ENCODE results near the gene RNF113B.

Gene RNF113B

DNA sequence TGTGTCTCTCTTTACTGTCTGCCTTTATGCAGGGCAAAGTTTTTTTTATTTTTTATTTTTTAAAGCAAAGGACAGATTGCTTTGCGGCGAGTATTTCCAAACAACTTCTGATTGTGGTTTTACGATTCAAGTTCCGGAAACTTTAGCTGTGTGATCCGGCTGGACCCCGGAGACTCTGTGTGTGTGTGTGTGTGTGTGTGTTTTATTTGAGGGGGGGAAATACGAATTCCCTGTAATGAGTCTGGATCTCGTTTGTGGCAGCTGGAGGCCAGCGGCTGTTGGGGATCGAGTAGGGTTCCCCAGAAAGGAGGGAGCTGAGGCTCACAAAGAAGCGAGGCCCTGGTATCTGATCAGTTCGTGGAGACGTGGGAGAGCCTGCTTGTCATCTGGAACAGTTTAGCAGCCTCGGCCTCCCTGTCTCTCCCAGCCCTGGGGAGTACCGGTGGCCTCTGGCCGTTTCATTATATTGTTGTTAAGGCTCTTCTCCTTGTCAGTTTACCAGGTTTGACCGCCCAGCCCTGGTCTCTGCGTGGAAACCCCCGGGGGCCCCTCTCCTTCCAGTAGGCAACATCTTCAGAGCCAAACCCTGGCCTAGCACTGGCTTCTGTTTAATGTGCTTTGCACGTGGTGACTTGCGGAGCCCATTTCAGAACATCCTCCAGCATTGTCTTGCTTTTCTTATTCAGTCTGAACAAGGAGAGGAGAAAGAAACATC is 32.9 kb downstream of the RNF113B start:
- H3K27me3 ChIP-seq (replicated peaks; ENCODE audit: control insufficient read depth, insufficient read depth, low read length, poor library complexity, severe bottlenecking): no peaks in the 10 kb centered on the region
- no peak overlapping the region for H3K4me3 ChIP-seq (ENCODE audit: insufficient read depth, low read depth, low read length, poor library complexity, severe bottlenecking)
- H3K4me1 ChIP-seq (ENCODE audit: control insufficient read depth, insufficient read depth, low read length, poor library complexity, severe bottlenecking): peaks cover 11% of the 10 kb centered on the region
- DNase-seq: no peak
- no peaks in the 10 kb centered on the region for H3K9me3 ChIP-seq (ENCODE audit: control insufficient read depth, low read length)
- no peak overlapping the region for H3K27ac ChIP-seq (ENCODE audit: insufficient read depth, low read length, poor library complexity, severe bottlenecking)
- H3K36me3 ChIP-seq (ENCODE audit: control insufficient read depth, insufficient read depth, low read length): no peaks in the 10 kb centered on the region

- H3K27ac ChIP-seq (ENCODE audit: insufficient read depth, low read length, poor library complexity, severe bottlenecking): no peak overlapping the region
- H3K36me3 ChIP-seq (ENCODE audit: control insufficient read depth, insufficient read depth, low read length): no peaks in the 10 kb centered on the region
- H3K4me1 ChIP-seq (ENCODE audit: control insufficient read depth, insufficient read depth, low read length, poor library complexity, severe bottlenecking): peaks cover 11% of the 10 kb centered on the region
- H3K4me3 ChIP-seq (ENCODE audit: insufficient read depth, low read depth, low read length, poor library complexity, severe bottlenecking): no peak overlapping the region
- no peaks in the 10 kb centered on the region for H3K9me3 ChIP-seq (ENCODE audit: control insufficient read depth, low read length)
- no peak for DNase-seq
- no peaks in the 10 kb centered on the region for H3K27me3 ChIP-seq (replicated peaks; ENCODE audit: control insufficient read depth, insufficient read depth, low read length, poor library complexity, severe bottlenecking)
Measured at GRCh38 chr13:98143601-98144026, 33.5 kb downstream of the RNF113B start.

DNA sequence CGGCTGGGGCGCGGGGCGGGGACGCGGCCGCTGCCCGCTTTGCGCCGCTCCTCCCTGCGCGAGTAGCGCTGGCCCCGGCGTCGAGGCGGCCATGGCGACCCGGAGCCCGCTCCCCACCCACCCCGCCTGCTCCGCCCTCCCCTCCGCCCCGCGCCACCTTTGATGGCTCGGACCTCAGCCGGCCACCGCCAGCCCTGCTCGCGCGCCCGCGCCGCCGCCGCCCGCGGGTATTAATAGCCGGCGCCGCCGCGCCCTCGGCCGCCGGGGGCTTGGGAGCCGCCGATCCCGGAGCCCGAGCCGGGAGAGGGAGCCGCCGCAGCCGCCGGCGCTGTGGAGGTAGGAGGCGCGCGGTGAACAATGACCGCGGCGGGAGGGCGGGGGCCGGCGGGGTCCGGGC is 33.9 kb downstream of the RNF113B start:
- Histone ChIP-seq H3K36me3 (ENCODE audit: control insufficient read depth, insufficient read depth, low read length) (no peaks in the 10 kb centered on the region), H3K4me1 (ENCODE audit: control insufficient read depth, insufficient read depth, low read length, poor library complexity, severe bottlenecking) (peaks cover 11% of the 10 kb centered on the region), H3K9me3 (ENCODE audit: control insufficient read depth, low read length) (no peaks in the 10 kb centered on the region), H3K27ac (ENCODE audit: insufficient read depth, low read length, poor library complexity, severe bottlenecking) (no peak overlapping the region), H3K27me3 (replicated peaks; ENCODE audit: control insufficient read depth, insufficient read depth, low read length, poor library complexity, severe bottlenecking) (no peaks in the 10 kb centered on the region), H3K4me3 (ENCODE audit: insufficient read depth, low read depth, low read length, poor library complexity, severe bottlenecking) (no peak overlapping the region)
- DNase-seq: no peak

- Histone ChIP-seq H3K4me3 (ENCODE audit: insufficient read depth, low read depth, low read length, poor library complexity, severe bottlenecking) (peak within 1 kb of the TSS; percentile 37), H3K4me1 (ENCODE audit: control insufficient read depth, insufficient read depth, low read length, poor library complexity, severe bottlenecking) (peaks cover 11% of the 10 kb centered on the region), H3K36me3 (ENCODE audit: control insufficient read depth, insufficient read depth, low read length) (no peaks in the 10 kb centered on the region), H3K9me3 (ENCODE audit: control insufficient read depth, low read length) (no peaks in the 10 kb centered on the region), H3K27me3 (replicated peaks; ENCODE audit: control insufficient read depth, insufficient read depth, low read length, poor library complexity, severe bottlenecking) (no peaks in the 10 kb centered on the region), H3K27ac (ENCODE audit: insufficient read depth, low read length, poor library complexity, severe bottlenecking) (no peak within 1 kb of the TSS)
- no peak for DNase-seq
Measured at GRCh38 chr13:98142380-98143156, 34.5 kb downstream of the RNF113B start, which contains the start of gene FARP1. FARP1 (plus strand) TSS chr13:98143094; CDS start chr13:98213243, 70,149 bp downstream.

GRCh38 chr13:98141509-98142379 is 35.3 kb downstream of the RNF113B start:
- DNase-seq: no peak
- Histone ChIP-seq H3K27ac (ENCODE audit: insufficient read depth, low read length, poor library complexity, severe bottlenecking) (no peak overlapping the region), H3K27me3 (replicated peaks; ENCODE audit: control insufficient read depth, insufficient read depth, low read length, poor library complexity, severe bottlenecking) (no peaks in the 10 kb centered on the region), H3K4me3 (ENCODE audit: insufficient read depth, low read depth, low read length, poor library complexity, severe bottlenecking) (peak overlapping the region; percentile 37), H3K36me3 (ENCODE audit: control insufficient read depth, insufficient read depth, low read length) (no peaks in the 10 kb centered on the region), H3K9me3 (ENCODE audit: control insufficient read depth, low read length) (no peaks in the 10 kb centered on the region), H3K4me1 (ENCODE audit: control insufficient read depth, insufficient read depth, low read length, poor library complexity, severe bottlenecking) (peaks cover 11% of the 10 kb centered on the region)

DNA sequence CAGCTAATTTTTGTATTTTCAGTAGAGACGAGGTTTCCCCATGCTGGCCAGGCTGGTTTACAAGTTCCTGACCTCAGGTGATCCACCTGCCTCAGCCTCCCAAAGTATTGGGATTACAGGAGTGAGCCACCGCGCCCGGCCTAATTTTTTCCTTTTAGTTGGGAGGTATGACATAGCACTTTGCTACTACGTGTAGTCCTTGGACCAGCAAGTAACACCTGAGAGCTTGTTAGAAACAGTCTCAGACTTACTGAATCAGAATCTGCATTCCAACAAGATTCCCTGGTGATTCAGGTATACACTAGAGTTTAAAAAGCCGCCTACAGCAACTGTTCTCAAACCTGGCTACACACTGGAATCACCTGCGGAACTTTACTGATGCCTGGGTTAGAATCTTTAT is 36.0 kb downstream of the RNF113B start:
- H3K4me1 ChIP-seq (ENCODE audit: control insufficient read depth, insufficient read depth, low read length, poor library complexity, severe bottlenecking): peaks cover 11% of the 10 kb centered on the region
- H3K27me3 ChIP-seq (replicated peaks; ENCODE audit: control insufficient read depth, insufficient read depth, low read length, poor library complexity, severe bottlenecking): no peaks in the 10 kb centered on the region

GRCh38 chr13:98134901-98135300 is 42.2 kb downstream of the RNF113B start:
- H3K36me3 ChIP-seq (ENCODE audit: control insufficient read depth, insufficient read depth, low read length): no peaks in the 10 kb centered on the region
- no peaks in the 10 kb centered on the region for H3K9me3 ChIP-seq (ENCODE audit: control insufficient read depth, low read length)
- no peak overlapping the region for H3K4me3 ChIP-seq (ENCODE audit: insufficient read depth, low read depth, low read length, poor library complexity, severe bottlenecking)
- H3K4me1 ChIP-seq (ENCODE audit: control insufficient read depth, insufficient read depth, low read length, poor library complexity, severe bottlenecking): no peaks in the 10 kb centered on the region
- DNase-seq: no peak
- H3K27me3 ChIP-seq (replicated peaks; ENCODE audit: control insufficient read depth, insufficient read depth, low read length, poor library complexity, severe bottlenecking): no peaks in the 10 kb centered on the region
- H3K27ac ChIP-seq (ENCODE audit: insufficient read depth, low read length, poor library complexity, severe bottlenecking): no peak overlapping the region

More for the DNA sequence above, 36.0 kb downstream of the RNF113B start:
- Histone ChIP-seq H3K4me3 (ENCODE audit: insufficient read depth, low read depth, low read length, poor library complexity, severe bottlenecking) (no peak overlapping the region), H3K27ac (ENCODE audit: insufficient read depth, low read length, poor library complexity, severe bottlenecking) (no peak overlapping the region), H3K36me3 (ENCODE audit: control insufficient read depth, insufficient read depth, low read length) (no peaks in the 10 kb centered on the region), H3K9me3 (ENCODE audit: control insufficient read depth, low read length) (no peaks in the 10 kb centered on the region)
- DNase-seq: no peak

DNA sequence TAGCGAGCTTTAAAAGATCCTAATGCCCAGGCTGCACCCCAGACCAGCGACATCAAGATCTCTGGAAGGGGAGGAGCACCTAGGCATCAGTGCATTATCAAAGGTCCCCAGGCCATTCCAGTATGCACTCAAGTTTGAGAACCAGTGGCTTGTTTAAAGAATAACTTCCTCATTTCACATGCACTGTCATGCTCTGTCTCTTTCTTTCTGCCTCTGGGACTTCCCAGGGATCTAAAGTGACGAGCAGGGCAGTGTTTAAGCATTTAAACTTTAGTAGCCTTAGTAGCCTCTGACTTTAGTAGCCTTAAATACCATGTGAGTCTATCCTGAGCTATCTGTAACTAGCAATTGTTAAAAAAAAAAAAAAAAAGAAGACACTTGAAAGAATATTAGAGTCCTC is 43.1 kb downstream of the RNF113B start:
- Histone ChIP-seq H3K27ac (ENCODE audit: insufficient read depth, low read length, poor library complexity, severe bottlenecking) (no peak overlapping the region), H3K9me3 (ENCODE audit: control insufficient read depth, low read length) (no peaks in the 10 kb centered on the region), H3K4me1 (ENCODE audit: control insufficient read depth, insufficient read depth, low read length, poor library complexity, severe bottlenecking) (no peaks in the 10 kb centered on the region), H3K36me3 (ENCODE audit: control insufficient read depth, insufficient read depth, low read length) (no peaks in the 10 kb centered on the region), H3K4me3 (ENCODE audit: insufficient read depth, low read depth, low read length, poor library complexity, severe bottlenecking) (no peak overlapping the region), H3K27me3 (replicated peaks; ENCODE audit: control insufficient read depth, insufficient read depth, low read length, poor library complexity, severe bottlenecking) (no peaks in the 10 kb centered on the region)
- DNase-seq: no peak

GRCh38 chr13:98129059-98129746 is 47.9 kb downstream of the RNF113B start:
- no peaks in the 10 kb centered on the region for H3K27me3 ChIP-seq (replicated peaks; ENCODE audit: control insufficient read depth, insufficient read depth, low read length, poor library complexity, severe bottlenecking)
- no peaks in the 10 kb centered on the region for H3K36me3 ChIP-seq (ENCODE audit: control insufficient read depth, insufficient read depth, low read length)
- no peaks in the 10 kb centered on the region for H3K4me1 ChIP-seq (ENCODE audit: control insufficient read depth, insufficient read depth, low read length, poor library complexity, severe bottlenecking)
- H3K4me3 ChIP-seq (ENCODE audit: insufficient read depth, low read depth, low read length, poor library complexity, severe bottlenecking): no peak overlapping the region
- H3K27ac ChIP-seq (ENCODE audit: insufficient read depth, low read length, poor library complexity, severe bottlenecking): no peak overlapping the region
- H3K9me3 ChIP-seq (ENCODE audit: control insufficient read depth, low read length): no peaks in the 10 kb centered on the region
- no peak for DNase-seq
